Middle frontal gyrus (tissue), 1 donor: ENCODE measurements around the gene TBC1D2B.
"Not testable (repeated sequence)": the region's sequence is repeated elsewhere in the genome, so short reads cannot be mapped to it uniquely, and the experiment has no call there.

Source experiments
- DNase-seq: peaks from one replicate; pipeline ENCODE4 v3.0.0-alpha.2; 2015; ENCODE audit warnings: low spot score; ENCODE audit errors: extremely low spot score

TBC1D2B gene

GRCh38 chr15:77975332-77976094 lies 102.0 kb downstream of the TBC1D2B start:
- DNase-seq: no peak

- DNase-seq: no peak
Observed at GRCh38 chr15:77974416-77975331, 102.8 kb downstream of the TBC1D2B start.

GRCh38 chr15:77974098-77974414 lies 103.5 kb downstream of the TBC1D2B start:
- DNase-seq: no peak

- DNase-seq: not testable (repeated sequence)
Observed at GRCh38 chr15:77973273-77974097, 104.0 kb downstream of the TBC1D2B start.

GRCh38 chr15:77972706-77973105 lies 104.8 kb downstream of the TBC1D2B start:
- DNase-seq: not testable (repeated sequence)

GRCh38 chr15:77971875-77972274 lies 105.6 kb downstream of the TBC1D2B start:
- not testable (repeated sequence) for DNase-seq

- DNase-seq: not testable (repeated sequence)
Observed at GRCh38 chr15:77970813-77971360, 106.6 kb downstream of the TBC1D2B start.

GRCh38 chr15:77969055-77969454 lies 108.5 kb downstream of the TBC1D2B start:
- DNase-seq: no peak

GRCh38 chr15:77967798-77968197 lies 109.7 kb downstream of the TBC1D2B start:
- DNase-seq: no peak

- DNase-seq: not testable (repeated sequence)
Observed at GRCh38 chr15:77967235-77967615, 110.3 kb downstream of the TBC1D2B start.

- peak; percentile 13 for DNase-seq
Observed at GRCh38 chr15:77966540-77967234, 110.8 kb downstream of the TBC1D2B start.

GRCh38 chr15:77964193-77964592 lies 113.3 kb downstream of the TBC1D2B start:
- no peak for DNase-seq

- DNase-seq: peak; percentile 38
Observed at GRCh38 chr15:77959432-77959879, 118.1 kb downstream of the TBC1D2B start.

GRCh38 chr15:77958716-77959431 lies 118.6 kb downstream of the TBC1D2B start:
- DNase-seq: not testable (repeated sequence)

- DNase-seq: not testable (repeated sequence)
Observed at GRCh38 chr15:77958021-77958420, 119.5 kb downstream of the TBC1D2B start.

- not testable (repeated sequence) for DNase-seq
Observed at GRCh38 chr15:77953926-77954325, 123.6 kb downstream of the TBC1D2B start.

- not testable (repeated sequence) for DNase-seq
Observed at GRCh38 chr15:77952928-77953446, 124.5 kb downstream of the TBC1D2B start.

GRCh38 chr15:77951105-77951786 lies 126.3 kb downstream of the TBC1D2B start:
- DNase-seq: not testable (repeated sequence)

GRCh38 chr15:77950470-77950869 lies 127.0 kb downstream of the TBC1D2B start:
- not testable (repeated sequence) for DNase-seq
